ENCODE results near the gene CTNNA1.

GRCh38 chr5:138942861-138943260 is 189.6 kb downstream of the CTNNA1 start:
- TF ChIP-seq POLR2A (IDR thresholded peaks at IDR 0.05; ENCODE audit: low read depth, low read length) (no peak), MAX (IDR thresholded peaks at IDR 0.05; ENCODE audit: insufficient read depth, insufficient read length) (no peak), FOS (IDR thresholded peaks at IDR 0.05; ENCODE audit: borderline replicate concordance, insufficient read depth, low read length) (no peak), POLR2AphosphoS5 (IDR thresholded peaks at IDR 0.05; ENCODE audit: insufficient read depth, low read depth, low read length) (no peak)
- TF ChIP-seq, protein P1, sequence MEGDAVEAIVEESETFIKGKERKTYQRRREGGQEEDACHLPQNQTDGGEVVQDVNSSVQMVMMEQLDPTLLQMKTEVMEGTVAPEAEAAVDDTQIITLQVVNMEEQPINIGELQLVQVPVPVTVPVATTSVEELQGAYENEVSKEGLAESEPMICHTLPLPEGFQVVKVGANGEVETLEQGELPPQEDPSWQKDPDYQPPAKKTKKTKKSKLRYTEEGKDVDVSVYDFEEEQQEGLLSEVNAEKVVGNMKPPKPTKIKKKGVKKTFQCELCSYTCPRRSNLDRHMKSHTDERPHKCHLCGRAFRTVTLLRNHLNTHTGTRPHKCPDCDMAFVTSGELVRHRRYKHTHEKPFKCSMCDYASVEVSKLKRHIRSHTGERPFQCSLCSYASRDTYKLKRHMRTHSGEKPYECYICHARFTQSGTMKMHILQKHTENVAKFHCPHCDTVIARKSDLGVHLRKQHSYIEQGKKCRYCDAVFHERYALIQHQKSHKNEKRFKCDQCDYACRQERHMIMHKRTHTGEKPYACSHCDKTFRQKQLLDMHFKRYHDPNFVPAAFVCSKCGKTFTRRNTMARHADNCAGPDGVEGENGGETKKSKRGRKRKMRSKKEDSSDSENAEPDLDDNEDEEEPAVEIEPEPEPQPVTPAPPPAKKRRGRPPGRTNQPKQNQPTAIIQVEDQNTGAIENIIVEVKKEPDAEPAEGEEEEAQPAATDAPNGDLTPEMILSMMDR (IDR thresholded peaks at IDR 0.05; ENCODE audit: extremely low read depth in 1 of 2, insufficient read depth in 1 of 2, low read depth in 1 of 2, low read length in 2 of 2), result no peak

All from endothelial cell of umbilical vein (primary cell).